Measurements from ENCODE around the gene EXD3. TPM values are rescaled to one million over a fixed set of nuclear protein-coding genes. Genes with fewer than 3 reads are reported as not detected.

Gene EXD3
- polyA plus RNA-seq, 1 of the 3 experiments (the other 2 are of a cell fraction), result 11.5 TPM

DNA sequence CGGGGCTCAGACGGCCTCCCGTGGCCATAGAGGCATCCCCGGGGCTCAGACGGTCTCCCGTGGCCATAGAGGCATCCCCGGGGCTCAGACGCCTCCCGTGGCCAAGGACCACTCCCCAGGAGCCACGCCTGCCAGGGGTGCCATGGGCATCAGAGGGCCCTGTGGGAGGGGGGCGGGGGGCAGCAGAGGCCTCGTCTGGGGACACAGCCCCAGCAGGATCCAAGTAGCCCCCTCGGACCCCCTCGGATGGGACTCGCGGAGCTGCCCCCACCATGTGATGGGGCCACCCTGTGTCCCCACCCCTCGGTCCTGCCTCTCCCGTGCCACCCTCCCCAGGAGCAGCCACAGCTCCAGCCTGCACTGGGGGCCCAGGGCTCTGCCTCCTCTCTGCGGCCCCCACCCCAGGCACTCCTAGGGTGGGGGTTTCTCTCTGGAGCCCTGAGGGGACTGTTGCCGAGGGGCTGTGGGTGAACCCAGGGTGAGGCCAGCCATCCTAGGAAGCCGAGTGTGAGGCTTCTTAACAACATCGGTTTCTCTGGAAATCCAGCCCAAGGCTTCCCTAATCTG is 15.7 kb upstream of the EXD3 start:
- CTCF ChIA-PET, result interaction anchor here (1.3 kb wide), 1 partner anchor 16 kb away, joined by 3 read pairs; the partner anchor contains the start of gene EXD3
- no peak overlapping the region for H3K27ac ChIP-seq (ENCODE audit: low read depth in 2 of 2, low read length in 1 of 2)
- no peaks in the 10 kb centered on the region for H3K9me3 ChIP-seq
- no peak overlapping the region for H3K9ac ChIP-seq
- no peak for DNase-seq
- H4K20me1 ChIP-seq (ENCODE audit: insufficient read depth), result no peaks in the 10 kb centered on the region
- peaks cover 5% of the 10 kb centered on the region for H3F3A ChIP-seq (replicated peaks; ENCODE audit: insufficient read depth)
- H2AFZ ChIP-seq (ENCODE audit: low read depth), result no peak overlapping the region
- peaks cover 3 to 4% of the 10 kb centered on the region in 2 experiments; a peak in 2 of 4 replicates for H3K4me1 ChIP-seq (ENCODE audit: control insufficient read depth in 1 of 2, insufficient read depth in 2 of 2, low read depth in 1 of 2, low read length in 1 of 2)
- no peaks in the 10 kb centered on the region for H3K79me2 ChIP-seq (ENCODE audit: insufficient read depth)
- H3K9me2 ChIP-seq, result no peaks in the 10 kb centered on the region
- TF ChIP-seq FOXM1 (IDR thresholded peaks at IDR 0.05; ENCODE audit: low read depth) (no peak), REST (IDR thresholded peaks at IDR 0.05; ENCODE audit: low read depth, low read length) (no peak), ZBTB33 (IDR thresholded peaks at IDR 0.05; ENCODE audit: borderline replicate concordance, low read depth) (no peak), RXRA (IDR thresholded peaks at IDR 0.05; ENCODE audit: borderline replicate concordance, low read depth) (no peak), EZH2phosphoT487 (IDR thresholded peaks at IDR 0.05; ENCODE audit: borderline replicate concordance, low read depth) (no peak), SIN3A (IDR thresholded peaks at IDR 0.05; ENCODE audit: borderline replicate concordance, low read depth, low read length) (no peak), POLR2AphosphoS5 (IDR thresholded peaks at IDR 0.05; ENCODE audit: low read depth, low read length) (no peak), MXI1 (IDR thresholded peaks at IDR 0.05; ENCODE audit: low read depth, low read length) (no peak)
- POLR2A ChIA-PET, result no interaction called here
- peaks cover 4% of the 10 kb centered on the region; the same call in 1 of the 2 replicates for H3K27me3 ChIP-seq (ENCODE audit: insufficient read depth)
- H3K4me3 ChIP-seq (ENCODE audit: low read depth in 2 of 2, low read length in 1 of 2), result no peak overlapping the region
- 33% methylated on average over 3 of the region's 22 CpGs for WGBS (ENCODE audit: low lambda C conversion rate)
- no peak overlapping the region for H3K4me2 ChIP-seq
- H3K36me3 ChIP-seq (replicated peaks in 1 of 2; ENCODE audit: control insufficient read depth in 1 of 2, insufficient read depth in 2 of 2, low read length in 1 of 2), result no peaks in the 10 kb centered on the region

Data from SK-N-SH (cell line).